Right lobe of liver (tissue), 4 donors: ENCODE results near the gene DDIAS.
"Not testable (repeated sequence)": the region's sequence is repeated elsewhere in the genome, so short reads cannot be mapped to it uniquely, and the experiment has no call there.

ENCODE experiments used
- POLR2A ChIP-seq: fragments of 450-650 bp; IDR thresholded peaks from one replicate; pipeline ENCODE4 v1.6.1; 2017; ENCODE audit warnings: antibody characterized with exemption, mild to moderate bottlenecking
- TF ChIP-seq, protein P1 (sequence below), 4 donors: fragments of 200-600 bp in 3 of 4; fragments of 450-650 bp in 1 of 4; IDR thresholded peaks; one replicate each; pipeline versions ENCODE4 v1.5.1 to v1.8.0; 2016 to 2022; ENCODE audit warnings: antibody characterized with exemption in 4 of 4, mild to moderate bottlenecking in 2 of 4
- donor health status: DM: no; HTN: no; CAD: no.
- donor health status: DM: no; HTN: no; CAD: no.
- donor health status: DM: no; HTN: yes; CAD: no.

DNA sequence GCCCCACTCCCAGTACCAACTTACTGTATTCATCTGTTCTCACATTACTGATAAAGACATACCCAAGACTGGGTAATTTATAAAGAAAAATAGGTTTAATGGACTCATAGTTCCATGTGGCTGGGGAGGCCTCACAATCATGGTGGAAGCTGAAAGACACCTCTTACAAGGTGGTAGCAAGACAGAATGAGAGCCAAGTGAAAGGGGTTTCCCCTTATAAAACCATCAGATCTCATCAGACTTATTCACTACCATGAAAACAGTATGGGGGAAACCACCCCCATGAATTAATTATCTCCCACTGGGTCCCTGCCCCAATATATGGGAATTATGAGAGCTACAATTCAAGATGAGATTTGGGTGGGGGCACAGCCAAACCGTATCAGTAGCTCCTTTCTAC, 43.5 kb downstream of the DDIAS start:
- TF ChIP-seq, protein P1, sequence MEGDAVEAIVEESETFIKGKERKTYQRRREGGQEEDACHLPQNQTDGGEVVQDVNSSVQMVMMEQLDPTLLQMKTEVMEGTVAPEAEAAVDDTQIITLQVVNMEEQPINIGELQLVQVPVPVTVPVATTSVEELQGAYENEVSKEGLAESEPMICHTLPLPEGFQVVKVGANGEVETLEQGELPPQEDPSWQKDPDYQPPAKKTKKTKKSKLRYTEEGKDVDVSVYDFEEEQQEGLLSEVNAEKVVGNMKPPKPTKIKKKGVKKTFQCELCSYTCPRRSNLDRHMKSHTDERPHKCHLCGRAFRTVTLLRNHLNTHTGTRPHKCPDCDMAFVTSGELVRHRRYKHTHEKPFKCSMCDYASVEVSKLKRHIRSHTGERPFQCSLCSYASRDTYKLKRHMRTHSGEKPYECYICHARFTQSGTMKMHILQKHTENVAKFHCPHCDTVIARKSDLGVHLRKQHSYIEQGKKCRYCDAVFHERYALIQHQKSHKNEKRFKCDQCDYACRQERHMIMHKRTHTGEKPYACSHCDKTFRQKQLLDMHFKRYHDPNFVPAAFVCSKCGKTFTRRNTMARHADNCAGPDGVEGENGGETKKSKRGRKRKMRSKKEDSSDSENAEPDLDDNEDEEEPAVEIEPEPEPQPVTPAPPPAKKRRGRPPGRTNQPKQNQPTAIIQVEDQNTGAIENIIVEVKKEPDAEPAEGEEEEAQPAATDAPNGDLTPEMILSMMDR (IDR thresholded peaks at IDR 0.05), result not testable (repeated sequence)
- not testable (repeated sequence) for TF ChIP-seq POLR2A
